ENCODE results near the gene IFT43.

IFT43 gene

DNA sequence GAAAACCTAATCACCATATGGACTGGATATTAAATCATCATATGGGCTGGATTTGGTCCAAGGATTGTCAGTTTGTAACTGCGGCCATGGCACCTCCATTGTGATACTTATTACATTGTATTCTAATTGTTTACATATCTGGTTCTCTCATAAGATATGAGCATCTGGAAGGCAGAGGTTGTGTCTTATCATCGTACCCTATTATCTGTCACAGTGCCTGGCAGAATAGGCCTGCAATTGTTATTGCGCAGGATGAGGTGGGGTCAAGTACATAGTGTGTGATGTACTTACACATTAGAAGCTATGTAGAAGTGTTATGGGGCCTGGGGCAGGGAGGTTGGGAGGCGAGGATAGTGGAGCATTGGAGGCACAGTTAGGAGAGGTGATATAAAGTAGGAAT lies 4.7 kb downstream of the IFT43 start:
- H3K27ac ChIP-seq (ENCODE audit: low read depth, low read length), result no peak overlapping the region
- H3K4me3 ChIP-seq (ENCODE audit: low read depth in 1 of 2, low read length in 2 of 2), result no peak overlapping the region
- H3K9ac ChIP-seq (ENCODE audit: low read depth in 1 of 2, low read length in 2 of 2), result no peak overlapping the region
- H3K27me3 ChIP-seq (ENCODE audit: control insufficient read depth in 1 of 2, insufficient read depth in 2 of 2, low read length in 2 of 2), result no peaks in the 10 kb centered on the region
- peaks cover 39 to 41% of the 10 kb centered on the region in 2 donors for H3K4me1 ChIP-seq (ENCODE audit: control insufficient read depth in 1 of 2, insufficient read depth in 2 of 2, low read length in 2 of 2)
- peaks cover 4 to 8% of the 10 kb centered on the region in 2 donors for H3K36me3 ChIP-seq (ENCODE audit: control insufficient read depth in 1 of 2, insufficient read depth in 2 of 2, low read length in 2 of 2)
- no peaks in the 10 kb centered on the region for H3K9me3 ChIP-seq (ENCODE audit: control insufficient read depth in 1 of 2, low read length in 2 of 2)

DNA sequence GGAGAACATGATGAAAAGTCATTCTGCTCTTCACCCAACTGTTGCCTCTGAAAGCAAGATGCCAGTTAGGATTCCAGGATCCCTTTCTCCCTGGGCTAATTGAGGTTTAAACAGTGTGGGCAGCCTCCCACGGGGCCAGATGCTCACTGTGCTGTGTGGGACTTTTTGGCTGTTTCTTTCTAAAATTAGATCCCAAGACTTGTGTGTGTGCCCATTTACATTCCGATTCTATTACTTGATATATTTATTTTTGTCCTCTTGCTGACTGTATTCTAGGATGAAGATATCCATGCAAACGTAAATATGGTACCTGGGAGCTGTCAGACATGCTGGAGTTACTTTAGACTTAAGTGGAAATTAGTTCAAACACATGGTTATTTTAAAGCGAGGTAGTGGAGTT lies 6.2 kb downstream of the IFT43 start:
- Histone ChIP-seq H3K27me3 (ENCODE audit: control insufficient read depth in 1 of 2, insufficient read depth in 2 of 2, low read length in 2 of 2) (no peaks in the 10 kb centered on the region), H3K36me3 (ENCODE audit: control insufficient read depth in 1 of 2, insufficient read depth in 2 of 2, low read length in 2 of 2) (peaks cover 9 to 10% of the 10 kb centered on the region in 2 donors), H3K4me1 (ENCODE audit: control insufficient read depth in 1 of 2, insufficient read depth in 2 of 2, low read length in 2 of 2) (peaks cover 33 to 37% of the 10 kb centered on the region in 2 donors), H3K4me3 (ENCODE audit: low read depth in 1 of 2, low read length in 2 of 2) (no peak overlapping the region), H3K27ac (ENCODE audit: low read depth, low read length) (no peak overlapping the region), H3K9ac (ENCODE audit: low read depth in 1 of 2, low read length in 2 of 2) (no peak overlapping the region), H3K9me3 (ENCODE audit: control insufficient read depth in 1 of 2, low read length in 2 of 2) (no peaks in the 10 kb centered on the region)

DNA sequence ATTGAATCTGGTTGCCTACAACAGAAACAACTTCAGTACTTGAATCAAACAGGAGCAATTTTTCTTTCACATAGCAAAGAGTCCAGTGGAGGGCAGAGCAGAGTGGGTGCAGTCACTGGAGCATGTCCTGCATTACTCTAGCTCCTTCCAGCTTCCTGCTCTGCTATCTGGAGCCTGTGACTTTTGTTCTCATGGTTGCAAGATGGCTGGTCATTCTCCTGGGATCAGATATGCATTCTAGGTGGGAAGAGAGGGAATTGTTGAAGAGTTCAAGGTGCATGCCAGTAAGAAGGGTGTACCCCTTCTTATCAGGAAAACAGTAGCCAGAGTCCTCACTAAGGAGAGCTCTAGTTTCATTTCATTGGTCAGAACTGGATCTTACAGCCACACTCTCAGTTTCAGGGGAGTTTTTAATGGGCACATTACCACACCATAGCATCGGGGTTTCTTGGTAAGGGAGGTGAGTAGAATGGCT lies 8.0 kb downstream of the IFT43 start:
- Histone ChIP-seq H3K36me3 (ENCODE audit: control insufficient read depth in 1 of 2, insufficient read depth in 2 of 2, low read length in 2 of 2) (peaks cover 19 to 26% of the 10 kb centered on the region in 2 donors), H3K4me3 (ENCODE audit: low read depth in 1 of 2, low read length in 2 of 2) (no peak overlapping the region), H3K9ac (ENCODE audit: low read depth in 1 of 2, low read length in 2 of 2) (no peak overlapping the region), H3K9me3 (ENCODE audit: control insufficient read depth in 1 of 2, low read length in 2 of 2) (no peaks in the 10 kb centered on the region), H3K27ac (ENCODE audit: low read depth, low read length) (peak overlapping the region; percentile 23), H3K4me1 (ENCODE audit: control insufficient read depth in 1 of 2, insufficient read depth in 2 of 2, low read length in 2 of 2) (peaks cover 30 to 35% of the 10 kb centered on the region in 2 donors), H3K27me3 (ENCODE audit: control insufficient read depth in 1 of 2, insufficient read depth in 2 of 2, low read length in 2 of 2) (no peaks in the 10 kb centered on the region)

DNA sequence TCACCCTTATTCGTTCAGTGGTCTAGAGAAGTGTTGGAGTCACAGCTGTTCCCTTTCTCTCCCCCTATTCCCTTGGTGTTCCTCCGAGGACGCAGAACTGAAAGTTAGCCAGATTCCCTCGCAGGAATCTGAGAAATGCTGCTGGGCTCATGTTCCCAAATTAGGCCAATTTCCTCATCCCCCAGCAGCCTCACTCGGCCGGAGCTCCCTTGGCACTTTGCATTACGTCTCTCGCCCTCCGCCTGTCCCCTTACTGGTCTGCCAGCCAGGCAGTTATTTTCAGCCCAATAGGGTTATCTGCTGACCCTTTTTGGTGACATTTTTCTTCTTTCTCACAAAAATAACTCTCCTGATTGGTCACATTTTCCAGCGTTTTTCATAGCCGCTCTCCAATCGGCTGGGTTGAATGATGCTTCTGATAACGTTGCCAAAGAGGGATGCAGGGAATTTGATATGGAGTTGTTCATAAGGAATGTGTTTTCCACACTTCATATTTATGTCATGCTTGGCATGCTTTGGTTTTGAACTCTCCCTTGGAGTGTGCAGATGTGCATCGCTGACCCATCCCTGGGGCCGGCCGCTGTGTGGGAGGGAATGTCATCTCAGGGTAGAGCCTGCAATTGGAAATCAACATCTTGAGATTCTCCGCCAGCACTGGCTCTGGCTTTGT lies 9.9 kb downstream of the IFT43 start:
- Histone ChIP-seq H3K4me3 (ENCODE audit: low read depth in 1 of 2, low read length in 2 of 2) (no peak overlapping the region), H3K27me3 (ENCODE audit: control insufficient read depth in 1 of 2, insufficient read depth in 2 of 2, low read length in 2 of 2) (no peaks in the 10 kb centered on the region), H3K36me3 (ENCODE audit: control insufficient read depth in 1 of 2, insufficient read depth in 2 of 2, low read length in 2 of 2) (peaks cover 16 to 35% of the 10 kb centered on the region in 2 donors), H3K9ac (ENCODE audit: low read depth in 1 of 2, low read length in 2 of 2) (no peak overlapping the region), H3K9me3 (ENCODE audit: control insufficient read depth in 1 of 2, low read length in 2 of 2) (no peaks in the 10 kb centered on the region), H3K27ac (ENCODE audit: low read depth, low read length) (no peak overlapping the region), H3K4me1 (ENCODE audit: control insufficient read depth in 1 of 2, insufficient read depth in 2 of 2, low read length in 2 of 2) (peaks cover 21 to 27% of the 10 kb centered on the region in 2 donors)

DNA sequence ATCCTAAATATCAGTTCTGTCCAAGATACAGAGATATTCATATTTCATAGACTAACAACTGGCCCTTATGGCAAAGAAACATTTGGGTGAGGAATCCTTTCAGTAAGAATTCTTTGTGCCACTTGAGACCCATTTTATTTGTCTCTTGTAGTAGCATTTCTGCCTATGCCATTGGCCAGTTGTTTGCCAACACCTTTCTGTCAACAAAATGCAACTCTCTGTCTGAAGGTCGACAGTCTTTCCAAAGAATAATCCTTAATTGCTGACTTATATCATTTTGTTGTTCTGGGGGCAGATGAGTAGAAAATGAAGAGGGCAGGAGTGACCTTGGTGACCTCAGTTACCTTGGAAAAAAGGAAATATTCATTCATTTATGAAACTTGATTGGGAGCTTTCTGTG lies 10.9 kb downstream of the IFT43 start:
- no peak overlapping the region for H3K27ac ChIP-seq (ENCODE audit: low read depth, low read length)
- H3K4me3 ChIP-seq (ENCODE audit: low read depth in 1 of 2, low read length in 2 of 2), result no peak overlapping the region
- no peaks in the 10 kb centered on the region for H3K27me3 ChIP-seq (ENCODE audit: control insufficient read depth in 1 of 2, insufficient read depth in 2 of 2, low read length in 2 of 2)
- peaks cover 16 to 44% of the 10 kb centered on the region in 2 donors for H3K36me3 ChIP-seq (ENCODE audit: control insufficient read depth in 1 of 2, insufficient read depth in 2 of 2, low read length in 2 of 2)
- H3K9ac ChIP-seq (ENCODE audit: low read depth in 1 of 2, low read length in 2 of 2), result no peak overlapping the region
- peaks cover 21 to 27% of the 10 kb centered on the region in 2 donors for H3K4me1 ChIP-seq (ENCODE audit: control insufficient read depth in 1 of 2, insufficient read depth in 2 of 2, low read length in 2 of 2)
- no peaks in the 10 kb centered on the region for H3K9me3 ChIP-seq (ENCODE audit: control insufficient read depth in 1 of 2, low read length in 2 of 2)

DNA sequence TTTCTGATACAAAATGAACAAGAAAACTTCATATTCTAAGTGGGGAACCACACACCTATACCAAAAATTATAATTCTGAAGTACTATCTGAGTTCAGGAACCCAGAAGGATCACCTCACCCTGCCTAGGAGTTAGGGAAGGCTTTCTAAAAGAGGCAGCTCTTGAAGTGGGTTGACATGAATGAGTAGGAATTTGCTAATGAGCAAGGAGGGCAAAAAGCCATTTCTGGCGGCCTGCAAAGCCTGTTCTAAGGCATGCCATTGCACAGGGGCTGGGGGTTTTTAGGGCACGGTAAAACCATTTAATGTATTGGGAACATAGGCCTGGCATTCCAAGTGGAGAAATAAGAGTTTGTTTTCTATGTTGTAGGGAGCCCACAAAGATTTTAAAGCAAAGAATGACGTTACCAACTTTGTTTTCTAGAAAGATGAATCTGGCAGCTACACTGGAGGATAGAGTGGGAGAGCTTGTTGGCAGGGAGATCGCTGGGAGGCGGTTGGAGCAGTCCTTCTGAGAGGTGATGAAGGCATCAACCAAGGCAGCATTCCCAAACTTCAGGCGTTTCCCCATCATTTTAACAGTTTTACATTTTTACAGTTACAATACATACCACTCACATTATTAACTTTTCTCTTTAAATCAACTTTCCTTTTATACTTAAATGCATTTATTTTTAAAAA lies 14.1 kb downstream of the IFT43 start:
- no peaks in the 10 kb centered on the region for H3K27me3 ChIP-seq (ENCODE audit: control insufficient read depth in 1 of 2, insufficient read depth in 2 of 2, low read length in 2 of 2)
- H3K4me3 ChIP-seq (ENCODE audit: low read depth in 1 of 2, low read length in 2 of 2), result no peak overlapping the region
- peaks cover 3 to 6% of the 10 kb centered on the region in 2 donors for H3K4me1 ChIP-seq (ENCODE audit: control insufficient read depth in 1 of 2, insufficient read depth in 2 of 2, low read length in 2 of 2)
- peaks cover 14 to 56% of the 10 kb centered on the region in 2 donors for H3K36me3 ChIP-seq (ENCODE audit: control insufficient read depth in 1 of 2, insufficient read depth in 2 of 2, low read length in 2 of 2)
- no peak overlapping the region for H3K27ac ChIP-seq (ENCODE audit: low read depth, low read length)
- no peak overlapping the region for H3K9ac ChIP-seq (ENCODE audit: low read depth in 1 of 2, low read length in 2 of 2)
- H3K9me3 ChIP-seq (ENCODE audit: control insufficient read depth in 1 of 2, low read length in 2 of 2), result no peaks in the 10 kb centered on the region

GRCh38 chr14:76002383-76002782 lies 16.8 kb downstream of the IFT43 start:
- H3K9ac ChIP-seq (ENCODE audit: low read depth in 1 of 2, low read length in 2 of 2), result no peak overlapping the region
- no peaks in the 10 kb centered on the region for H3K9me3 ChIP-seq (ENCODE audit: control insufficient read depth in 1 of 2, low read length in 2 of 2)
- H3K36me3 ChIP-seq (ENCODE audit: control insufficient read depth in 1 of 2, insufficient read depth in 2 of 2, low read length in 2 of 2), result peaks cover 23 to 65% of the 10 kb centered on the region in 2 donors
- no peaks in the 10 kb centered on the region for H3K27me3 ChIP-seq (ENCODE audit: control insufficient read depth in 1 of 2, insufficient read depth in 2 of 2, low read length in 2 of 2)
- H3K4me1 ChIP-seq (ENCODE audit: control insufficient read depth in 1 of 2, insufficient read depth in 2 of 2, low read length in 2 of 2), result no peaks in the 10 kb centered on the region
- H3K4me3 ChIP-seq (ENCODE audit: low read depth in 1 of 2, low read length in 2 of 2), result no peak overlapping the region
- no peak overlapping the region for H3K27ac ChIP-seq (ENCODE audit: low read depth, low read length)

- Histone ChIP-seq H3K9me3 (ENCODE audit: control insufficient read depth in 1 of 2, low read length in 2 of 2) (no peaks in the 10 kb centered on the region), H3K27me3 (ENCODE audit: control insufficient read depth in 1 of 2, insufficient read depth in 2 of 2, low read length in 2 of 2) (no peaks in the 10 kb centered on the region), H3K36me3 (ENCODE audit: control insufficient read depth in 1 of 2, insufficient read depth in 2 of 2, low read length in 2 of 2) (peaks cover 20 to 58% of the 10 kb centered on the region in 2 donors), H3K9ac (ENCODE audit: low read depth in 1 of 2, low read length in 2 of 2) (no peak overlapping the region), H3K4me1 (ENCODE audit: control insufficient read depth in 1 of 2, insufficient read depth in 2 of 2, low read length in 2 of 2) (no peaks in the 10 kb centered on the region), H3K27ac (ENCODE audit: low read depth, low read length) (no peak overlapping the region), H3K4me3 (ENCODE audit: low read depth in 1 of 2, low read length in 2 of 2) (no peak overlapping the region)
Measured at GRCh38 chr14:76006253-76006652, 20.7 kb downstream of the IFT43 start.

- Histone ChIP-seq H3K9ac (ENCODE audit: low read depth in 1 of 2, low read length in 2 of 2) (no peak overlapping the region), H3K36me3 (ENCODE audit: control insufficient read depth in 1 of 2, insufficient read depth in 2 of 2, low read length in 2 of 2) (peaks cover 17 to 57% of the 10 kb centered on the region in 2 donors), H3K27me3 (ENCODE audit: control insufficient read depth in 1 of 2, insufficient read depth in 2 of 2, low read length in 2 of 2) (no peaks in the 10 kb centered on the region), H3K4me3 (ENCODE audit: low read depth in 1 of 2, low read length in 2 of 2) (no peak overlapping the region), H3K27ac (ENCODE audit: low read depth, low read length) (no peak overlapping the region), H3K4me1 (ENCODE audit: control insufficient read depth in 1 of 2, insufficient read depth in 2 of 2, low read length in 2 of 2) (no peaks in the 10 kb centered on the region), H3K9me3 (ENCODE audit: control insufficient read depth in 1 of 2, low read length in 2 of 2) (no peaks in the 10 kb centered on the region)
Measured at GRCh38 chr14:76007379-76007778, 21.8 kb downstream of the IFT43 start.

DNA sequence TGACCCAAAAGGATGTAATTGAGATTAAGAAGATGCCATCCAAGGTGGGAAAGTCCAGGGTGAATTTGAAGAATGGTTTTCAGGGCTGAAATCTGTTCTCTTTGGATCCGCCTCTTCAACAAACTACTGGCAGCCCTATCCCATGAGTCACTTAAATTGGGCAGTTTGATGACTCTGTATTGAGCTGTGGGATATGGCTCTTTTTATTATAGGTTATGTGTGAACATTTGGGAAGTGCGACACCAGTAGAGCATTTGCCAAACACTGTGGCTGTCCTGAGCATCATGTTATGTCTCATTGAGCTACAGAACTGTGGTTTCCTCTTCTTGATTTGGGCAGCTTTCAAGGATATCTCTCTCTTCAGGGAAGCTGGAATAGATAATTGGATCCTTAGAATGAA lies 22.3 kb downstream of the IFT43 start:
- H3K9me3 ChIP-seq (ENCODE audit: control insufficient read depth in 1 of 2, low read length in 2 of 2), result no peaks in the 10 kb centered on the region
- H3K4me1 ChIP-seq (ENCODE audit: control insufficient read depth in 1 of 2, insufficient read depth in 2 of 2, low read length in 2 of 2), result no peaks in the 10 kb centered on the region
- H3K36me3 ChIP-seq (ENCODE audit: control insufficient read depth in 1 of 2, insufficient read depth in 2 of 2, low read length in 2 of 2), result peaks cover 17 to 60% of the 10 kb centered on the region in 2 donors
- H3K27ac ChIP-seq (ENCODE audit: low read depth, low read length), result no peak overlapping the region
- H3K9ac ChIP-seq (ENCODE audit: low read depth in 1 of 2, low read length in 2 of 2), result no peak overlapping the region
- no peaks in the 10 kb centered on the region for H3K27me3 ChIP-seq (ENCODE audit: control insufficient read depth in 1 of 2, insufficient read depth in 2 of 2, low read length in 2 of 2)
- no peak overlapping the region for H3K4me3 ChIP-seq (ENCODE audit: low read depth in 1 of 2, low read length in 2 of 2)
